ENCODE data around the gene SNAP47.

The SNAP47 gene

DNA sequence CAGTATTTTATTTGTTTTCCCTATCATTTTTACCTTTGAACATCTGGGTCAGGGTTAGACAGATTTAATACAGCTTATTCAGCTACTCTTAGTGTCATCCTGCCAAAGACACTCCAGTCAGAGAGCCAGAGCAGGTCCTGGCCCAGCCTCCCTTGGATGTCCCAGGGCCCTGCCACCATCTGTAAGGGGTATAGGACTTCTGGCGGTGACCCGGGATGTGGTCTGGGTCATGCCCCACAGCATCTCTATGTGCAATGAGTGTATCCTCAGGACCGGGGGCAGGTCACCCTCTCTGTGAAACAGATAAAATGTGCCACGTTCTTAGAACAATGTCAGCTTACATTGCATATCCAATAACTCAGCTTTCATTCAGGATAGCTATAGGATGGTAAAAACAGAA is 42.4 kb downstream of the SNAP47 start:
- no peak for TF ChIP-seq CTCF (IDR thresholded peaks at IDR 0.05; ENCODE audit: insufficient read depth, low read depth, low read length, missing control alignments)
- DNase-seq (ENCODE audit: low read depth), result no peak
- H3K4me3 ChIP-seq (ENCODE audit: low read length), result no peak overlapping the region

DNA sequence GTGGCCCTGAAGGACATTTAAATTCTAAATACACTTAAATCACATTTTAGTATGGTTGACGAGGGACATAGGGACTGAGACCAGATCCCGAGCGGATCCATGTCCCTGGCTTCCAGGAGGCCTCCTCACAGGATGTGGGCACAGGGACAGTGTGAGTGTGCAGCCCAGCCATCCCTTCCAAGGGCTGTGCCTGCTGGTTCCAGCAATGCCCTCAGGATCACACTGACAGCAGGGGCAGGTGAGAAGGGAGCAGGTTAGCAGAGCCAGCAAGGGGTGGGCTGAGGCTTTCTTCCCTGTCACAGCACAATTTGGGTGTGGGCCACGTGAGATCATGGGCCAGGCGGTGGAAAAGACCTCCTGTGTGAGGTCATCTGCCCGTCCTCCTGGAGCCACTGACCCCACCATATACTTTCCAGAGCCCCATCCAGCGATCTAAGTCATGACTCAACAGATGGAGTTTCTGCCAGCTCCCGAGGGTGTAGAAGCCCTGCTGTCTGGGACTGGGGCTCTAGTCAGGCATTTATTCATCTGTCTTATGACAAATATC is 43.2 kb downstream of the SNAP47 start:
- H3K4me3 ChIP-seq (ENCODE audit: low read length), result no peak overlapping the region
- no peak for DNase-seq (ENCODE audit: low read depth)
- TF ChIP-seq CTCF (IDR thresholded peaks at IDR 0.05; ENCODE audit: insufficient read depth, low read depth, low read length, missing control alignments), result no peak

GRCh38 chr1:227779021-227779441 is 43.8 kb downstream of the SNAP47 start:
- H3K4me3 ChIP-seq (ENCODE audit: low read length), result no peak overlapping the region
- no peak for TF ChIP-seq CTCF (IDR thresholded peaks at IDR 0.05; ENCODE audit: insufficient read depth, low read depth, low read length, missing control alignments)
- no peak for DNase-seq (ENCODE audit: low read depth)

GRCh38 chr1:227779685-227780084 is 44.5 kb downstream of the SNAP47 start:
- no peak for TF ChIP-seq CTCF (IDR thresholded peaks at IDR 0.05; ENCODE audit: insufficient read depth, low read depth, low read length, missing control alignments)
- no peak for DNase-seq (ENCODE audit: low read depth)
- no peak overlapping the region for H3K4me3 ChIP-seq (ENCODE audit: low read length)

DNA sequence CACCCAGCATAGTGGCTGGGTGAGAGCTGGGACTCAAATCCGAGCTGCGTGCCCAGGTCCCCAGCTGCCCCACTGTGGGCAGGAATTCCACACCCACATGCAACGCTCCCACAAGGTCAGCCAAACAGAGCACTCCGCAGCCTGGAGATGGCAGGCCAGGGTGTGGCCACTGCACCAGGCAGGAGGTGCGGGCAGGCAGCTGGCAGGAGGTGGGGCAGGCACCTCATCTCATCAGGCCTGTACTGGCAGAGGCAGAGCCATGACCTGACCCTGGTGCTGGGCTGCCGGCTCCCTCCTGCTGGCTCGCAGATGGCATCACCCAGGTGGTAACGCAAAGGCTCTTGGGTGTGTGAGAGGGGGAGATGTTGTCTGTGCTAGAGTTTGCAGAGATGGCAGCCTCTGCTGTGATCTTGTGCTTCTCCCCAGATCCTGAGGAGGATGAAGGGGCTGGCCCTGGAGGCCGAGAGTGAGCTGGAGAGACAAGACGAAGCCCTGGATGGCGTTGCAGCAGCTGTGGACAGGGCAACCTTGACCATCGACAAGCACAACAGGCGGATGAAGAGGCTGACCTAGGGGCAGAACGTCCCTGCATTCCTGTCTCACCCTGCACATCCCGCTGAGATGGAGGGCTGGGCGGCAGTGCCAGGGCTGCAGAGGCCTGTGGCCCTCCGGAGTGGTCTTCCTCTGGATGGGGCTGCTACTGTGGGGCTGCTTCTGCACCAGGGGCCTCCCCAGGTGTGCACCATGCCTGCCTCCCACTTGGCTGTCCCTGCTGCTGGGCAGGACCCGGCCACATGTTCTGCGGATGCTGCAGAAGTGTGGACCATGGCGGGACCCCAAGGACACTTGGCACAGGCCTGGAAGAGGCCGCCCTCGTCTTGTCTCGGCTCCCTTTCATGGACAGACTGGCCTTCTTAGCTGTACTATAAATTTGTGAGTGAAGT is 45.1 kb downstream of the SNAP47 start:
- no peak overlapping the region for H3K4me3 ChIP-seq (ENCODE audit: low read length)
- no peak for DNase-seq (ENCODE audit: low read depth)
- no peak for TF ChIP-seq CTCF (IDR thresholded peaks at IDR 0.05; ENCODE audit: insufficient read depth, low read depth, low read length, missing control alignments)

DNA sequence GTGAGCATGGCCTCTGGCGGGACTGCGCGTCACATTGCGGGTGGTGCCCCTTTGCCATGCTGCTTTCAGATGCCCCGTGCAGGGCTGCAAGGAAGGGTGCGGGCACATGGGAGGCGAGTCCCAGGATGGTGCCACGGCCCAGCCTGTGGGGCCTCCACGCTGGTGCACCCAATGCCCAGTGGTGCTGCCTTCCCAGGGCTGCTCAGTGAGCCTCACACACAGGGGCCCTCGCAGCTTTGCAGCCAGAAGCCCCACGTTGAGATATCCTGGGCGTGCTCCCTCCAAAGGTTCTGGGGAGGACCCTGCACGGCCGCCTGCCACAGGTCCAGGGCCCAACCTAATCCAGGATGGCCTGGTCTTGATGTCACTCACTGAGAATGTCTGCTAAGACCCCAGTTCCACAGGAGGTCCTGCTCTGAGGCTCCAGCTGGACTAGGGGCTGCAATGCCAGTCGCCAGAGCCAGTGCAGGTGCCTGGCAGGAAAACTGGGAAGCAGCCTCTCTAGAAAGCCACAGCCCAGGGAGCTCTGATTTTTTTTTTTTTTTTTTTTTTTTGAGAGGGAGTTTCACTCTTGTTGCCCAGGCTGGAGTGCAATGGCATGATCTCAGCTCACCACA is 46.2 kb downstream of the SNAP47 start:
- no peak for DNase-seq (ENCODE audit: low read depth)
- no peak overlapping the region for H3K4me3 ChIP-seq (ENCODE audit: low read length)
- no peak for TF ChIP-seq CTCF (IDR thresholded peaks at IDR 0.05; ENCODE audit: insufficient read depth, low read depth, low read length, missing control alignments)

All from epithelial cell of esophagus (primary cell).